Heart left ventricle (tissue), 13 donors: ENCODE results near the gene GALK2.

Experiments
- POLR2A ChIP-seq, 2 donors: fragments of 450-650 bp; IDR thresholded peaks; one replicate each; pipeline ENCODE4 v1.6.1; 2017; ENCODE audit warnings: antibody characterized with exemption in 2 of 2, mild to moderate bottlenecking in 2 of 2, moderate library complexity in 2 of 2
- TF ChIP-seq, protein P1 (sequence below), 12 donors: fragments of 200-600 bp; sonication (generic) in 4 of 12; IDR thresholded peaks; one replicate each; pipeline versions ENCODE4 v1.5.0 to v1.8.0; 2018 to 2022; ENCODE audit warnings: antibody characterized with exemption in 12 of 12, mild to moderate bottlenecking in 5 of 12
- donor health status: ischemic (EF 13 %, LVEDD 7.1; RV severe dilation, severe dysfunction).
- donor health status: DM: no; HTN: yes; CAD: no.
- donor health status: DM: no; HTN: no; CAD: no.
- donor health status: ischemic (EF 25% LVEDD 6.9; RV normal size, moderate dysfunction).
- donor health status: ischemic (EF 25% LVEDD 5.7; RV mildly dilated, moderate dysfunction).
- donor health status: ischemic (EF 35%, LVEDD 5.7; RV mildly dilated, moderate dysfunction).
- donor health status: nonischemic (EF 11% LVEDD 7.7; RV severe dilation, severe dysfunction).
- donor health status: DM: yes; HTN: yes; CAD: no.
- donor health status: PGD.
- donor health status: ischemic (EF 29% LVEDD 5.4; RV normal size, mild dysfunction).
- donor health status: nonischemic (EF 23%, LVEDD 6.1; RV moderate dilation, normal function).

DNA sequence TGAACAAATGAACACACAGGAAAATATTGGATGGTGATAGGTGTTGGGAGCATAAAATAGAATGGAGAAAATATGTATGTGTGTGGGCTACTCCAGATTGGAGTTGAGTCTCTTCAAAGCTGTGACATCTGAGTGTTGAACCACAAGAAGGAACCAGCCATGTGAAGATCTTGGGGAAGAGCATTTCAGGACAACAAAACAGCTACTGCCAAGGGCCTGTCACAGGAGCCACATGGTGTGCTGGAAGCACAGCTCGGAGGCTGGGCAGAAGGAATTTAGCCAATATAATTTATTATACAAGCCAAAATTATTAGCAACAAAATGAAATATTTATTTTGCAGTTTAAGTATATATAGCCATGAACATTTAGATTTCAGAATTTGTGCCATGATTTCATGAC, 144.7 kb downstream of the GALK2 start:
- TF ChIP-seq, protein P1, sequence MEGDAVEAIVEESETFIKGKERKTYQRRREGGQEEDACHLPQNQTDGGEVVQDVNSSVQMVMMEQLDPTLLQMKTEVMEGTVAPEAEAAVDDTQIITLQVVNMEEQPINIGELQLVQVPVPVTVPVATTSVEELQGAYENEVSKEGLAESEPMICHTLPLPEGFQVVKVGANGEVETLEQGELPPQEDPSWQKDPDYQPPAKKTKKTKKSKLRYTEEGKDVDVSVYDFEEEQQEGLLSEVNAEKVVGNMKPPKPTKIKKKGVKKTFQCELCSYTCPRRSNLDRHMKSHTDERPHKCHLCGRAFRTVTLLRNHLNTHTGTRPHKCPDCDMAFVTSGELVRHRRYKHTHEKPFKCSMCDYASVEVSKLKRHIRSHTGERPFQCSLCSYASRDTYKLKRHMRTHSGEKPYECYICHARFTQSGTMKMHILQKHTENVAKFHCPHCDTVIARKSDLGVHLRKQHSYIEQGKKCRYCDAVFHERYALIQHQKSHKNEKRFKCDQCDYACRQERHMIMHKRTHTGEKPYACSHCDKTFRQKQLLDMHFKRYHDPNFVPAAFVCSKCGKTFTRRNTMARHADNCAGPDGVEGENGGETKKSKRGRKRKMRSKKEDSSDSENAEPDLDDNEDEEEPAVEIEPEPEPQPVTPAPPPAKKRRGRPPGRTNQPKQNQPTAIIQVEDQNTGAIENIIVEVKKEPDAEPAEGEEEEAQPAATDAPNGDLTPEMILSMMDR (IDR thresholded peaks at IDR 0.05) = no peak
- no peak for TF ChIP-seq POLR2A (IDR thresholded peaks at IDR 0.05)
